Neuronal stem cell (in vitro differentiated cells): ENCODE results near the gene LRRC26.

ENCODE experiments used
- DNase-seq: peaks from one replicate; pipeline ENCODE4 v3.0.0-alpha.2; 2013; ENCODE audit warnings: low spot score
- H2AFZ ChIP-seq: one replicate; pipeline ENCODE4 v1.6.1; 2013; ENCODE audit warnings: mild to moderate bottlenecking, low read length, inconsistent platforms
- H2AK5ac ChIP-seq: 2 replicates; pipeline ENCODE4 v1.6.1; 2013; ENCODE audit warnings: low read depth, mild to moderate bottlenecking, inconsistent platforms, low read length, moderate library complexity, mixed read lengths
- H2BK120ac ChIP-seq: 2 replicates; pipeline ENCODE4 v1.6.1; 2013; ENCODE audit warnings: low read depth, mild to moderate bottlenecking, inconsistent platforms, low read length, moderate library complexity, mixed read lengths
- H2BK12ac ChIP-seq: one replicate; pipeline ENCODE4 v1.6.1; 2013; ENCODE audit warnings: low read length, inconsistent platforms
- H2BK15ac ChIP-seq: 2 replicates; pipeline ENCODE4 v1.6.1; 2013; ENCODE audit warnings: mild to moderate bottlenecking, low read length, inconsistent platforms, mixed read lengths
- H2BK5ac ChIP-seq: one replicate; pipeline ENCODE4 v1.6.1; 2013; ENCODE audit warnings: inconsistent platforms, mild to moderate bottlenecking, low read length, moderate library complexity
- H3K14ac ChIP-seq: one replicate; pipeline ENCODE4 v1.6.1; 2013; ENCODE audit warnings: low read length, inconsistent platforms
- H3K18ac ChIP-seq: 2 replicates; pipeline ENCODE4 v1.6.1; 2013; ENCODE audit warnings: low read length, inconsistent platforms
- H3K23ac ChIP-seq: 2 replicates; pipeline ENCODE4 v1.6.1; 2013; ENCODE audit warnings: low read depth, mild to moderate bottlenecking, mixed read lengths, low read length, inconsistent platforms; ENCODE audit not compliant: poor library complexity
- H3K27ac ChIP-seq: replicated peaks from 3 replicates; pipeline ENCODE4 v1.5.1; 2013; ENCODE audit warnings: low read length, inconsistent platforms
- H3K27me3 ChIP-seq, 3 experiments: 2 replicates each; pipeline ENCODE4 v1.6.1; 2013; ENCODE audit warnings: low read length in 3 of 3, mild to moderate bottlenecking in 2 of 3, inconsistent platforms in 1 of 3, low read depth in 1 of 3, mixed read lengths in 1 of 3, moderate library complexity in 1 of 3; ENCODE audit not compliant: control insufficient read depth in 3 of 3, insufficient read depth in 3 of 3
- H3K36me3 ChIP-seq, 2 donors: replicated peaks in 1 of 2; 2 replicates each; pipeline ENCODE4 v1.6.1; 2013; ENCODE audit warnings: low read length in 2 of 2; ENCODE audit not compliant: control insufficient read depth in 2 of 2, insufficient read depth in 2 of 2
- H3K4ac ChIP-seq: 2 replicates; pipeline ENCODE4 v1.6.1; 2013; ENCODE audit warnings: inconsistent platforms, mild to moderate bottlenecking, low read length, moderate library complexity
- H3K4me1 ChIP-seq, 2 donors: 1 replicate in 1 of 2; 2 replicates in 1 of 2; pipeline ENCODE4 v1.6.1; 2013; ENCODE audit warnings: low read length in 2 of 2, low read depth in 1 of 2; ENCODE audit not compliant: control insufficient read depth in 2 of 2, insufficient read depth in 1 of 2
- H3K4me2 ChIP-seq: one replicate; pipeline ENCODE4 v1.6.1; 2013; ENCODE audit warnings: mild to moderate bottlenecking, low read length, inconsistent platforms; ENCODE audit not compliant: insufficient read depth, poor library complexity, severe bottlenecking
- H3K4me3 ChIP-seq, 2 donors: 2 replicates each; pipeline ENCODE4 v1.5.1; 2013; ENCODE audit warnings: low read length in 2 of 2, mild to moderate bottlenecking in 2 of 2, inconsistent platforms in 1 of 2, moderate library complexity in 1 of 2
- H3K79me1 ChIP-seq: one replicate; pipeline ENCODE4 v1.6.1; 2013; ENCODE audit warnings: low read depth, mild to moderate bottlenecking, inconsistent platforms, low read length, moderate library complexity
- H3K9ac ChIP-seq: one replicate; pipeline ENCODE4 v1.6.1; 2013; ENCODE audit warnings: mild to moderate bottlenecking, low read depth, low read length, inconsistent platforms; ENCODE audit not compliant: poor library complexity
- H3K9me3 ChIP-seq, 2 donors: replicated peaks in 1 of 2; 2 replicates each; pipeline versions ENCODE3 to v1.6.1; 2013; ENCODE audit warnings: low read length in 2 of 2, mild to moderate bottlenecking in 2 of 2, inconsistent platforms in 1 of 2, low read depth in 1 of 2, mixed read lengths in 1 of 2, moderate library complexity in 1 of 2; ENCODE audit not compliant: control insufficient read depth in 2 of 2, insufficient read depth in 1 of 2
- H4K8ac ChIP-seq: one replicate; pipeline ENCODE4 v1.6.1; 2013; ENCODE audit warnings: low read depth, mild to moderate bottlenecking, inconsistent platforms, low read length, moderate library complexity
- H4K91ac ChIP-seq: one replicate; pipeline ENCODE4 v1.6.1; 2013; ENCODE audit warnings: low read length, low read depth, mild to moderate bottlenecking, inconsistent platforms; ENCODE audit not compliant: poor library complexity
- WGBS, 2 donors: extraction: QIAGEN DNeasy Blood & Tissue Kit; methylation state at CpG; one replicate each; pipeline ENCODE4 v1.1.7; 2013; ENCODE audit warnings: missing lambda C conversion rate in 2 of 2, mixed read lengths in 1 of 2; ENCODE audit not compliant: insufficient read length in 2 of 2, insufficient replicate concordance in 1 of 2; ENCODE audit errors: extremely low coverage in 2 of 2; 5-methylcytosine and 5-hydroxymethylcytosine counted together

Gene LRRC26

DNA sequence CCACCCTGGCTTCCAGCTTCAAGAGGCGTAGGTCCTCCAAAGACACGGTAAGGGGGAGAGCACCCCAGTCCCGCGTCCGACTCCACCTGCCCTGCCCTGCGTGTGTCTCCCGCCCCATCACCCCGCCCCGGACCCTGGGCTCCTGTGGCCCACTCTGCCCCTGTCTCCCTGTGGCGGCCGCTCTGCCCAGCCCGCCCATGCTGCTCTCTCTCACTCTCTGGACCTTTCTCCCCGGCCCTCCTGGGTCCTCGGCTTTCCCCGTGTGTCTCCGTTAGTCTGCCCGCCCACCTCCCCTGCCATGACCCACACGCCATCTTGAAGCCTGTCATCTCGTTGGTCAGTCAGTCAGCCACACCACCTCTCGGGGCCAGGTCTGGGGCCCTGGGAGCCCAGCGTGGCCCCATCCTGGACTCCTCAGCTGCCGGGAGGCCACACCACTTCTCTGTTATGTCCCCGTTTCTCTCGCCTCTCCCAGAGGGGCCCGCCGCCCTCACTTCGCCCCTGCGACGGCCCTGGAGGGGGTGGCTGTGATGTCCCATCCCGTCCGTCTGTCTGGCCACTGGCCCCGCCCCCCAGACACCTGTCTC lies 4.5 kb downstream of the LRRC26 start:
- H2BK120ac ChIP-seq: no peak overlapping the region
- H3K9ac ChIP-seq: no peak overlapping the region
- H2BK15ac ChIP-seq: peak overlapping the region; percentile 37
- no peak overlapping the region for H3K4me3 ChIP-seq
- peak overlapping the region; percentile 55 for H3K23ac ChIP-seq
- H3K36me3 ChIP-seq: no peaks in the 10 kb centered on the region
- no peak overlapping the region for H3K18ac ChIP-seq
- H3K14ac ChIP-seq: no peak overlapping the region
- no peak overlapping the region for H2BK5ac ChIP-seq
- peaks cover 2% of the 10 kb centered on the region for H3K79me1 ChIP-seq
- peak overlapping the region; percentile 56 for H2AK5ac ChIP-seq
- no peak overlapping the region for H3K4me2 ChIP-seq
- H3K27ac ChIP-seq: no peak overlapping the region
- no CpG with 5 or more reads among the region's 32 CpGs for WGBS, 2 donors
- peaks cover 36 to 94% (median 92%) of the 10 kb centered on the region in 3 experiments for H3K27me3 ChIP-seq
- no peak for DNase-seq
- H3K4me1 ChIP-seq: peaks cover 9 to 22% of the 10 kb centered on the region in 2 donors
- no peak overlapping the region for H4K91ac ChIP-seq
- H2AFZ ChIP-seq: no peak overlapping the region
- H2BK12ac ChIP-seq: peak overlapping the region; percentile 73
- peaks cover 0 to 3% of the 10 kb centered on the region in 2 donors for H3K9me3 ChIP-seq
- H4K8ac ChIP-seq: no peak overlapping the region
- no peak overlapping the region for H3K4ac ChIP-seq

DNA sequence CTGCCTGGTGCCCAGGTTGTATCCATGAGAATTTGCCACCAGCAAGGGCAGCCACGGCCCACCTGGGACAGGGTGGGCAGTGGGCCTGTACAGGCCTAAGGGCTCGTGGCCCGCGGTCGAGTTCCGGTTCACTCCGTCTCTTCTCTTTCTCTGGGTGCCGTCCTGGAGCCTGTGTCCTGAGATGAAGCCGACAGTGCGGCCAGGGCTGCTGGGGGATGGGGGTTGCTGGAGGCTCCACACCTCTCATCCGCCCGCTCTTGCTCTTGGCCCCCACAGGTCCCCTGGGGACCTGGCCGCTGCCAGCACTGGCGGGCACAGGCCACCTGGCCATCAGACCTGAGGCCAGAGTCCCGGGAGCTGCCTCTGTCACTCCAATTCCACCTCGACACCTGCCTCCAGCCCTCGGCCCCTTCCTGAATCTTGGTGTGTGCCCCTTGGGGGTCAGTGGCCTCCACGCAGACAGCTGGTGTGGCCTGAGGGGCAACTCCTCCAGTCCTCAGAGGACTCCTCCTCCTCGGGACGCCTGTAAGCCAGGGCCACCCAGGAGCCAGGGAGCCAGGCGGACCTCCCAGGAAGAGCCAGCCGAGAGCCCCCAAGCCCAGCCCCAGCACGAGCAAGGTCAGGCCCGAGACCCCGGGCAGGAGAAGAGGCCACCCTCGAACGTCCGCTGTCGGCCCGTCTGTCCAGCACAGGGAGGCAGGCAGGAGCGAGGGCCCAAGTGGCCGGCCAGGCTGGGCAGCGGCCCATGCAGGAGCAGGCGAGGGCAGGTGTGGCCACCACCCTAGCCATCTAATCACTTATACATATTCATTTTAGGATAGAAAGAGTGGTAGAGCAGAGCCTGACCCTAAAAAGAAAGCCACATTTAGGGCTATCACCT lies 5.2 kb downstream of the LRRC26 start:
- H2BK120ac ChIP-seq: no peak overlapping the region

DNA sequence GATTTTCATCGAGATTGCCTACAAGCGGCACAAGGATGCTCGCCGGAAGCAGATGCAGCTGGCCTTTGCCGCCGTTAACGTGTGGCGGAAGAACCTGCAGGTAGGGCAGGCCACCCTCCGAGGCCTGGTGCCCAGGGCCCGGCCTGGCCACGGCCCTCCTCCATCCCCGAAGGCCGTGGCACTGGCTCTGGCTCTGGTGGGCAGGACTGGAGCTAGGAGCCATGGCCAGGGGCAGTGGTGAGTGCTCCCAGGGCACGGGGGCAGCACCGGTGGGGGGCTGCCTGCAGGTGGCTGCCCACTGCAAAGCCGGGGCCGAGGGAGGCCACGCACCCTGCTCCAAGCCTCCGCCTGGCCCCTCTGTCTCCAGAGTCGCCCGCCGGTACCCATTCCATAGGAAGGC lies 6.0 kb downstream of the LRRC26 start:
- H4K91ac ChIP-seq: no peak overlapping the region
- H4K8ac ChIP-seq: no peak overlapping the region
- no peaks in the 10 kb centered on the region for H3K36me3 ChIP-seq
- H2BK5ac ChIP-seq: peak overlapping the region; percentile 5
- peaks cover 2% of the 10 kb centered on the region for H3K79me1 ChIP-seq
- peak overlapping the region; percentile 3 for H3K14ac ChIP-seq
- no peak overlapping the region for H3K4ac ChIP-seq
- H3K23ac ChIP-seq: no peak overlapping the region
- H3K9me3 ChIP-seq: peaks cover 0 to 2% of the 10 kb centered on the region in 2 donors
- H3K27ac ChIP-seq: no peak overlapping the region
- no peak overlapping the region for H3K18ac ChIP-seq
- peaks cover 7 to 22% of the 10 kb centered on the region in 2 donors for H3K4me1 ChIP-seq
- no peak overlapping the region for H3K9ac ChIP-seq
- H3K4me3 ChIP-seq: no peak overlapping the region
- H2AK5ac ChIP-seq: peak overlapping the region; percentile 63
- H3K27me3 ChIP-seq: peaks cover 29 to 93% (median 92%) of the 10 kb centered on the region in 3 experiments
- no peak overlapping the region for H2BK15ac ChIP-seq
- H3K4me2 ChIP-seq: no peak overlapping the region
- WGBS, 2 donors: no CpG with 5 or more reads among the region's 22 CpGs
- DNase-seq: no peak
- no peak overlapping the region for H2BK120ac ChIP-seq
- H2AFZ ChIP-seq: peak overlapping the region; percentile 76
- no peak overlapping the region for H2BK12ac ChIP-seq

More for the DNA sequence above, 5.2 kb downstream of the LRRC26 start:
- Histone ChIP-seq H3K4ac (no peak overlapping the region), H3K4me1 (peaks cover 7 to 23% of the 10 kb centered on the region in 2 donors), H2BK15ac (peak overlapping the region; percentile 64), H3K79me1 (peaks cover 2% of the 10 kb centered on the region), H3K14ac (peak overlapping the region; percentile 82), H3K27ac (no peak overlapping the region), H3K18ac (peak overlapping the region; percentile 71), H2BK12ac (peak overlapping the region; percentile 84), H2BK5ac (no peak overlapping the region), H3K23ac (peak overlapping the region; percentile 55), H2AFZ (no peak overlapping the region), H4K8ac (peak overlapping the region; percentile 43), H3K4me3 (no peak overlapping the region), H3K27me3 (peaks cover 32 to 93% (median 92%) of the 10 kb centered on the region in 3 experiments), H3K4me2 (no peak overlapping the region), H2AK5ac (peak overlapping the region; percentile 63), H3K9ac (no peak overlapping the region), H3K36me3 (no peaks in the 10 kb centered on the region), H3K9me3 (peaks cover 0 to 2% of the 10 kb centered on the region in 2 donors), H4K91ac (no peak overlapping the region)
- no CpG with 5 or more reads among the region's 34 CpGs for WGBS, 2 donors
- no peak for DNase-seq

DNA sequence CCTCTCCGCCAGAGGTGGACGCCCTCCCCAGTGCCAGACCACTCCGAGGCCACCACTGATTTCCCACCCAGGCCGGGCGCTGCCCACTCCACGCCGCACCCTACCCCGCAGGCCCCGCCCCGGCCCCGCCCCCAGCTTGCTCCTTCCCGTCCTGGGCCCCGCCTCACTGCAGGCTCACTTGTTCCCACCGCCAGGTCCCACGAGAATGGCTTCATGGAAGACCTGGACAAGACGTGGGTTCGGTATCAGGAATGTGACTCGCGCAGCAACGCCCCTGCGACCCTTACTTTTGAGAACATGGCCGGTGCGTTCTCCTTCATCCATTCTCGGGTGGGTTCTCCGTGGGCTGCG lies 6.5 kb downstream of the LRRC26 start:
- WGBS, 2 donors: no CpG with 5 or more reads among the region's 26 CpGs
- peaks cover 2% of the 10 kb centered on the region for H3K79me1 ChIP-seq
- peaks cover 5 to 19% of the 10 kb centered on the region in 2 donors for H3K4me1 ChIP-seq
- peak overlapping the region; percentile 43 for H4K8ac ChIP-seq
- peak overlapping the region; percentile 60 for H3K9ac ChIP-seq
- peak overlapping the region; percentile 89 for H3K23ac ChIP-seq
- H4K91ac ChIP-seq: no peak overlapping the region
- H2BK5ac ChIP-seq: no peak overlapping the region
- no peak overlapping the region for H2BK15ac ChIP-seq
- no peaks in the 10 kb centered on the region for H3K36me3 ChIP-seq
- no peak overlapping the region for H3K27ac ChIP-seq
- peak overlapping the region; percentile 76 for H2AFZ ChIP-seq
- DNase-seq: no peak
- peak overlapping the region; percentile 73 for H3K4me2 ChIP-seq
- peak overlapping the region; percentile 57 for H3K18ac ChIP-seq
- H3K4ac ChIP-seq: no peak overlapping the region
- peaks cover 25 to 93% (median 92%) of the 10 kb centered on the region in 3 experiments for H3K27me3 ChIP-seq
- peaks cover 0 to 2% of the 10 kb centered on the region in 2 donors for H3K9me3 ChIP-seq
- H3K4me3 ChIP-seq: peak overlapping the region; percentile 24 to 72
- no peak overlapping the region for H3K14ac ChIP-seq
- H2BK12ac ChIP-seq: no peak overlapping the region
- H2BK120ac ChIP-seq: no peak overlapping the region
- H2AK5ac ChIP-seq: peak overlapping the region; percentile 56
